Omental fat pad (tissue), 4 donors: ENCODE data around the gene TGFBR1. TPM values are rescaled to one million over a fixed set of nuclear protein-coding genes. Genes with fewer than 3 reads are reported as not detected.

Experiments used
- ATAC-seq: fragments of 150-250 bp; one replicate; pipeline ENCODE4 v1.9.1; 2016; ENCODE audit warnings: mild to moderate bottlenecking, moderate library complexity; ENCODE audit not compliant: low FRiP score
- DNase-seq: peaks from one replicate; pipeline ENCODE4 v3.0.0-alpha.2; 2019; ENCODE audit warnings: low spot score
- total RNA-seq, 4 donors: library from RNA; depleted of rRNA; stranded (reverse); fragments of >200 nt; gene quantifications; one replicate each; pipeline ENCODE4 v1.1.0, GENCODE V29; 2016
- TF ChIP-seq, protein P1 (sequence below), 3 donors: fragments of 450-650 bp; IDR thresholded peaks; one replicate each; pipeline ENCODE4 v1.5.1; 2016 to 2017; ENCODE audit warnings: antibody characterized with exemption in 3 of 3, mild to moderate bottlenecking in 3 of 3, moderate library complexity in 2 of 3

The TGFBR1 gene
- total RNA-seq, 4 donors from 2014 or later, result 20.9 to 35.2 (median 30.9) TPM

DNA sequence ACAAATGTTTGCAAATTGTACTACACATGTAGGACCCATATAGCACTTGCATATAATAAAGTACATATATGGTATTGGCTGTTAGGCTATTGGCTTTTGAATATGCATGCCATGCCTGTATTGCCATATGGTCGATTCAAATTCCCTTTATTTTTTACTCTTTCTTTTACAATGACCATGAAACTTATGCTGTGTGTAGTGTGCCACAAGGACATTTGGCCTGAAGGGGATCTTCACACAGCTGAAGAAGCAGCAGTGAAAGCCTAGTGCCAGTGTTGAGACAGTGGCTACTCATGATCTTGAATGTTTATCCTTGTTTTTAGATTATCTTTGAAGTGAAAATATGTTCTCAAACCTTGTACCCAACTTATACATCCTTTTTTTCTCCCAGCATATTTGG is 20.5 kb downstream of the TGFBR1 start:
- TF ChIP-seq, protein P1, sequence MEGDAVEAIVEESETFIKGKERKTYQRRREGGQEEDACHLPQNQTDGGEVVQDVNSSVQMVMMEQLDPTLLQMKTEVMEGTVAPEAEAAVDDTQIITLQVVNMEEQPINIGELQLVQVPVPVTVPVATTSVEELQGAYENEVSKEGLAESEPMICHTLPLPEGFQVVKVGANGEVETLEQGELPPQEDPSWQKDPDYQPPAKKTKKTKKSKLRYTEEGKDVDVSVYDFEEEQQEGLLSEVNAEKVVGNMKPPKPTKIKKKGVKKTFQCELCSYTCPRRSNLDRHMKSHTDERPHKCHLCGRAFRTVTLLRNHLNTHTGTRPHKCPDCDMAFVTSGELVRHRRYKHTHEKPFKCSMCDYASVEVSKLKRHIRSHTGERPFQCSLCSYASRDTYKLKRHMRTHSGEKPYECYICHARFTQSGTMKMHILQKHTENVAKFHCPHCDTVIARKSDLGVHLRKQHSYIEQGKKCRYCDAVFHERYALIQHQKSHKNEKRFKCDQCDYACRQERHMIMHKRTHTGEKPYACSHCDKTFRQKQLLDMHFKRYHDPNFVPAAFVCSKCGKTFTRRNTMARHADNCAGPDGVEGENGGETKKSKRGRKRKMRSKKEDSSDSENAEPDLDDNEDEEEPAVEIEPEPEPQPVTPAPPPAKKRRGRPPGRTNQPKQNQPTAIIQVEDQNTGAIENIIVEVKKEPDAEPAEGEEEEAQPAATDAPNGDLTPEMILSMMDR (IDR thresholded peaks at IDR 0.05), result no peak
- no peak for DNase-seq
- no peak for ATAC-seq

DNA sequence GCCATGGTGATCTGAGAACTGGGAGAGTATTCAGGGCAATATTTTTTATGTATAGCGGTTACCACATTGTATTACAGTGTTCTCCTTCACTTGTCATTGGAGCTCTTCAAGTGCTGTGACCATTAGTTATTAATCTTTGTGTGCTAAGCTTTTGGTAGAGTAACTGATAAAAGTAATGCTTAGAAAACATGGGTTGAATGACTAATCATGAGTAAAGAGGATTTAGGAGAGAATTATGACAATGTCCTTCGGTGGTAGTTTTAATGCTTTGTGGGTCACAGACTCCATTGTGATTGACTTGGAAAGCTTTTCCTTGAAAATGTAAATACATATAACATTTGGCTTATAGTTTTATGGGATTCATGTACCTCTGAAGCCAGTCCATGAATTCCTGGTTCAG is 21.4 kb downstream of the TGFBR1 start:
- TF ChIP-seq, protein P1 (IDR thresholded peaks at IDR 0.05), result no peak
- ATAC-seq, result no peak
- no peak for DNase-seq

DNA sequence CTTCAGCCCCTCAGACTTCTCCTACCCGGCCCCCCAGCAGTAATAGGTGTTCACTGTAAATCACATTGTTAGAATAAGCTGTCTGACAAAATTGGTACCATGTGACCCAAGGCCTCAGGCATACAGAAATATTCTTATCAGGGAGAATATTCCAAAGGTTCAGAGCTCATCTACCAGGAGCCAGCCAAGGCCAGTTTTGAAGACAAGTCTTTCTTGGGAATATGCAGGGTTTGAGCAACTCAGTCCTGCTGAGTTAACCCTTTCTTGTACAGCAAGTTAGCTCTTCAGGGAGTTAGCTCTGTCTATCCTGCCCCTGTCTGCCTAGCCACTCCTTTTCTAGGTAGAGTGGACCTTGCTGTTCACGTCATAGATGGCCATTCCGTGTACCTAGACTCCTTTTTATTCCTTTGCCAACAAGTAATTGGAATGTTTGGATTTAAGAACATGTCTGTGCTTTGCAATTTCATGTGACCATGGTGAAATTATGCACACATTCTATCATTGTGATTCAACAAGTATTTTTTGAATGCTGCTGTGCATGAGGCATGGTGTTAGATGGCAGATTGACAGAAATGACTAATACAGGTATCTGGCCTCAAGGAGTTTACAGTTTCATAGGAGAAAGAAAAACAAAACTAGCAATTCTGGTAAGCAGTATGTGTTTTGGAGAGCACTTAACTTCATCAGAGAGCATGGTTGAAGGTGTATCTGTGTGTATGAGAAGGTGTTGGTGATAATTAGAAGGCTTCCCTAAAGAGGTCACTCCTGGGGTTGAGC is 22.6 kb downstream of the TGFBR1 start:
- no peak for DNase-seq
- ATAC-seq, result no peak
- TF ChIP-seq, protein P1 (IDR thresholded peaks at IDR 0.05), result no peak

DNA sequence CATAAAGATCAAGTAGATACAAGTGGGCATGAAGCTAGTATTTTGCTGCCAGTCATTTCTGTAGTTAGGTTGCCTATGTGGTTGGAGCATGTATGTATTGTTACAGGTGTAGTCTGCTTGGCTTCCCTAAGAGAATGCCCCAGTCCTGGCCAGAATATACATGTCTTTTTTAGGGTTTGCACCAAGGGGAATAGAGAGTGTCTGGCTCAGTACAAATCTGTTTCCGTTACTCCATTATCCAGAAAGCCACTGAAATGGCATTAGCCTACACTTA is 23.2 kb downstream of the TGFBR1 start:
- no peak for DNase-seq
- ATAC-seq, result no peak
- TF ChIP-seq, protein P1 (IDR thresholded peaks at IDR 0.05), result no peak

DNA sequence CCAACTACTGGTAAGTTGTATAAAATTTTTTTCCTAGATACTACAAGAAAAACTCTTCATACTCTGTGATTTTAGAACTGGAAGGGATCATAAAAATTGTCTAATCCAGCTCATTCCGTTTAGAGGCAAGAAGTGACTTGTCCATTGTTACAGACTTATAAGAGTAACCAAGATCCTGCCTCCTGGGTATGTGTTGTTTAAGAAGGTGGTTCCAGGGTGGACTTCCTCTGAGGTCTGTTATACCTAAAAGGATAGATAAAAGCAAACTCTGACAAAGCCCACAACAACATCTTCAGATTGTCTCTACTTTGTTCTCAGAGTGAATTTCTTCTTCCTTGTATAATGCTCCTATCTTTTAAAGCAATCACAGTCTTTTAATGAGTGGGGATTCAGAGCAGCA is 24.2 kb downstream of the TGFBR1 start:
- DNase-seq, result no peak
- ATAC-seq, result no peak
- TF ChIP-seq, protein P1 (IDR thresholded peaks at IDR 0.05), result no peak

DNA sequence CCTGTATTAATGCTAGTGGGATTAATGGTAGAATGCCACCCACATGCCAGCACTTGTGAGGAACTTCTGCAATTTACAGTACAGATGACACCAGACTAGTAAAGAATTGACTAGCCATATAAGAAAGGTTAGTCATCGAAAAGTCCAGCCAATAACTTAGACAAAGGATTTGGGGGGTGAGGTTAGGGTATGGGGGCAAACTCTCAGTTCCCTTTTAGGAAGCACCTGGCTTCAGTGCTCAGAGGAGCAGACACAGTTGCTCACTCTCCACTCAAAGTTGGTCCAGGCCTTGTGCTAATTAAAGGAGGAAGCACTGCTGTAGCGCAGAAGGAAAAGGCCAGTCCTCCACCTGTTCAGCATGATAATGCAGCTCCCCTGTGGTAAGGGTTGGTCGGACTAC is 25.2 kb downstream of the TGFBR1 start:
- DNase-seq (no peak), ATAC-seq (no peak)
- TF ChIP-seq, protein P1 (IDR thresholded peaks at IDR 0.05), result no peak

DNA sequence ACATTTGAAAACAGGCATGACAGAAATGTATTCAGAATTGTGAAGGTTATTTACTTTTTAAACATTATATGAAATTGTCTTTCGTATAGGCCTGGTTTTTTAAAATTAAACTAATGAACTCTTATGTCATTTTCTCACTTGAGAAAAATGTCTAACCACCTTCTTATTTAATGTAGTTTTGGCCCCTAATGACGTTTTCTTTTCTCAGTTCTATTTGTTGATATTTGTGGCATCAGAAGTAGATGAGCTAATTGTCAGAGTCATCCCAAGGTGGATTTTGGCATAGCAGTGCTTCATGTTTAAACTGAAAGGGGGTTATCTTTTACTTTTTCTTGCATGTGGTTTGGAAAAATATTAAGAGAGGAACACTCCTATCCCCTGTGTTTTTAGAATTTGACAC is 28.2 kb downstream of the TGFBR1 start:
- ATAC-seq (no peak), DNase-seq (no peak)
- TF ChIP-seq, protein P1 (IDR thresholded peaks at IDR 0.05), result no peak
